G401.6 (cell line): ENCODE results near the gene ALG12.

Experiments
- FAIRE-seq: peaks from 2 replicates; lab custom pipeline; 2012; peaks lifted over from hg19 to GRCh38; lab: Jason Lieb, UNC

Gene ALG12

DNA sequence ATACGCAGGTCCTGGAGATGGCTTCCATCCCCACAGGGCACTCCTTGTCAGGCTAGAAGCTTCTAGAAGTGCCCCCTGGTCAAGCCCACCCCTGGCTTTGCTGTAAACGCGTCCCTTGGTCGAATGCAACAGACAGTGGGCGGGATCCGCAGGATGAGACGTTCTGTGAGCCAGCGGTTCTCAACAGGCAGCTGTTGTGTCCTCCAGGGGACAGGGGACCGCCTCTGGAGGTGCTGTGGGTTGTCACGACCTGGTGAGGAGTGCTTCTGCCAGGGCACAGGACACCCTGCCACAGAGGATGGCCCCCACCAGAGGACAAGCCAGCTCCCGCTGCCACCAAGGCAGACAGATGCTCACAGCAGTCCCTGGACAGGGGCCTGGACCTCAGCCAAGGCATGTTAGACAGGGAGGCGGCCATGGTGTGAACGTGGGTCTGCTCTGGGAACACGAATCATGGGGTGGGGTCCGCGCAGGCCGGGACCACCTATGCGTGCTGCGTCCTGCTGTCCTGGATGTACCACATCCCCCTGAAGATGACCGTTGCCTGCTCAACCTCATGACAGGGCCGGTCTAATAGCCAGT, 11.8 kb upstream of the ALG12 start:
- no peak for FAIRE-seq

DNA sequence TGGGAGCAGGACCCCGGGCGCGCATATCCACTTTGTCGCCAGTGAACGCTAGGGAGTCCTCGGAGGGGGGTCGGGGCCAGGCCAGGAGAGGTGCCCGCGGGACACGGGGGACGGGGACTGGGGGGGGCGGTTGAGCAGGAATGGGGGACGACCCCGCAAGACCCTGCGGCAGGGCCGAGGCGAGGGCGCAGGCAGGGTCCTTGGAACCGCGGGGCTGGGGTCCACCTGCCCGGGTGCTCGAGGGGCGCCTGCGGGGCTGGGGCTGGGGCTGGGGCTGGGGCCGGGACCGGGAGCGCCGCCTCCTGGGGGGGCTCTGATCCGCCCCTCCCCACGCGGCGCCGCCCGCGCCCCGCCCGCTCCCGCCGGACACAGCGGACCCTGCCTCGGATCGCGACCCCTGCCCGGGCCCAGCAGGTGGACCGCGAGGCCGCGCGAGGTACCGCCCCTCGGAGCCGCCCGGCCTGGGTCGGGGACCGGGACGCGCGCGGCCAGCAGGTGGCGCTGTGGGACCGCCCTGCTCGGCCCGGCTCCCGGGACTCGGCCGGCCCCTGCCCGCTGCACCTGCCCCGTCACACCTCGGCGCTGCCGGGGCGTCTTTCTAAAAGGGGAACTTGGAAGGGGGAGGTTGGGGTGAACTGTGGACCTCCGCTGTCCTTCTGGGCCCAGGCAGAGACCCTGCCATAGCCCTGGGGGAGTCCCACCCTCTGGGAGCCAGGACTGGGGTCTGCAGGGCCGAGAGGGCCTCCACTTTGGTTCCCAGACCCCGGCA, 11.2 kb upstream of the ALG12 start:
- FAIRE-seq: no peak

DNA sequence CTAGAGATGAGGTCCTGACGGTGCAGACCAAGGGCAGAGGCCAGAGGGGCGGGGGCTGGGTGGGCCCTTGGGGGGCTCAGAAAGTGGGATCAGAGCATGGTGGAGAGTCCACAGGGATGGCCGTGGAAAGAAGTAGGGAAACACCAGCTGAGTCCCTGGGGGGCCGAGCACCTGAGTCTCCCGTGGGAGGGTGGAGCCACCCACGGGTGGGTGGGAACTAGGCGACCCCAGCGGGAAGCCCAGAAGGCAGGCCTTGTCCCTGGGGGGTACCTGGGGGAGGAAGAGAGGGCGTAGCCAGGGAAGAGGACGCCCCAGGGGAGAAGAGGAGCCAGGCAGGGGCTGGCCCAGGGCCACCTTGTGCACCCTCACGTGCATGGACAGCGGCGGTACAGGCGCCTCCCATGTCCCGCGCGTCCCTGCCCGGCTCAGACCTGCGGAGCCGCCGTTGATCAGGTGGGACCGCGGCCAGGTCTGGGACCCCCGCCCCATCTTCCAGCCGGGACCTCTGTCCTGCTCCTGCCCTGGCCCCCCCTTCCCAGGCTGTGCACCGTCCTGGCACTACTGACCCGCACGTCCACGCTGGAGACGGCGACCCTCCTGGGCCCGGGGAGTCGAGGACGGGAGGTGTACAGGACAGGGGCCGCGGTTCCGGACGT, 10.4 kb upstream of the ALG12 start:
- no peak for FAIRE-seq

DNA sequence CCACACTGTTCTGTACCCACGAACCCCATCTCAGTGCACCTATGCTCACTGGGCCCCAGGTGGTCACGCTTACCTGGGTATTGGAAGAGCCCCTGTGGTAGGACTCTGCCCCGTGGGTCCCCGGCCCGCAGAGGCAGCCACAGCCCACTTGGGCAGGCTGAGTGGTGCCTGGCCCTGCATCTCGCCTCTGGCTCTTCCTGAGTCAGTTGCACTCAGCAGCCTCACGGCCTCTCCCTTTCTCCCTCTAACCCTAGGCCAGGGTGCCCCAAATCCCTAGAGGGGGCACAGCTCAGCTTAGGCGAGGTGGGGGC, 9.9 kb upstream of the ALG12 start:
- FAIRE-seq: no peak

DNA sequence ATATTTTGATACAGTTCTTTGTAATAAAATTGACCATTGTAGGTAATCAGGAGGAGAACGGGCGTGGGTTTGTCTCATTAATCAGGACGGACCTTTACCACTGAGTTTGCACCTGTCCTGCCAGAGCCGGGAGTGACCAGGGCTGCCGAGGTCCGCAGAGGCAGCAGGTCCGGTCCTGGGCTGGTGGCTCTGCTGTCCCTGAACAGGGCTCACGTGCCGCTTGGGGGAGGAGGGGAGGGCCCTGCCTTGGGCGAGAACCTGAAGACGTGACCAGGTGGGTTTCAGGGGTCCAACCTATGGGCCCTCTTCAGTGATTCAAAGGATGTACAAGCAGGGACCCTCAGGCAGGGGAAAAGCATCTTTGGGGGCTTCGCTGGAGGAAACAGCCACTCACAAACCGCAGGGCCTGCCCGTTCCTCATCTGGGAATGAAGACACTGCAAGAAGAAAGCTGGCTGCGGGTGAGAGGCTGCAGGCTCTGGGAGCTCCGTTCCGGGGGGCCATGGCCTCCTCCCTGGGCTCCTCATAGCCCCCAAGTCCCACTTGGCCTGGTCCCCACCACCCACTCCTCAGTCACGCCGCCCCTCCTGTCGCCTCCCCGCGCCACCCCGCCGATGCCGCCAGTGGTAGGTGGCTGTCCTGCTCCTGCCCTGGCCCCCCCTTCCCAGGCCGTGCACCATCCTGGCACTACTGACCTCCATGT, 9.4 kb upstream of the ALG12 start:
- no peak for FAIRE-seq

DNA sequence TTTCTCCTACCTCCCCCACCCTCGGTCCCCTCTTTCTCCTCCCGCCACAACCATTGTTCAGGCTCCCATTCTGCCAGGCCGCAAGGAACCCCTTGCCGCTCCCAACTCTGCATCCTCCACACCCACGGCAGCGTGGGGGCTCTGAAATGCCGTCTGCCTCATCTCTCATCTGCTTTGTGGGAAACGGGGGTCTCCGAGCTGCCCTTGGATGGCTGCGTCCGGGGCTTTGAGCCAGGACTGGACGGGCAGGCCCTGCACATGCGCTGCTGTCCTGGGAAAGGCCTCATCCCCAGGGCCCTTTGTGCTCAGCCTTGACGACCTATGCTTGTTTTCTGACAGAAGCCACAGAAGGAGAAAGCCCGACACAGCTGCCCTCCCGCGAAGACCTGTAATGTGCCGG, 8.7 kb upstream of the ALG12 start:
- FAIRE-seq: no peak

DNA sequence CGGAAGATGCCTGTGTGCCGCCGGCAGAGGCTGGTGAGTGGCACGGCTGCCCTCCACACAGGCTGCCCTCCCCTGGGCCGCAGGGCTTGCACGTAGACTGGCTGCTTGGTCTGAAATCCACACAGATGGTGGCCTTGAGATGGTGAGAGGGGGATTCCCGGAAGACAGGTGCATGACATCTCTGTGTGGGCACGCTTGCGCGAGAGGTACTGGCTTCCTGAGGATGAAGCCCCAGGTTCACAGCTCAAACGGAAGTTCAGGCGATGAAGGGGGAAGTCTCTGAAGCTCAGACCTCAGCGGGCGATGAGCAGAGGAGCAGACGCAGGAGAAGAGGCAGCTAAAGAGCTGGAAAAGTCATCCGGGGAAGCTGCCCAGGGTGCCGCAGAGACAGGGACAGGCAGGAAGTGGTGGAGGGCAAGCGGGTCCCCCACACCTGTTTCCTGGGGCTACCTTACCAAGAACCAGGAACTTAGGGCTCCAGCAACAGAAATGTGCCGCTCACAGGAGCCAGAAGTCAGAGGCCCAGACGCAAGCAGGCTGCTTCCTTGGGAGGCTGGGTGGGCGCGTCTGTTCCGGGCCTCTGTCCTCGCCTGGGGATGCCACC, 7.4 kb upstream of the ALG12 start:
- no peak for FAIRE-seq

DNA sequence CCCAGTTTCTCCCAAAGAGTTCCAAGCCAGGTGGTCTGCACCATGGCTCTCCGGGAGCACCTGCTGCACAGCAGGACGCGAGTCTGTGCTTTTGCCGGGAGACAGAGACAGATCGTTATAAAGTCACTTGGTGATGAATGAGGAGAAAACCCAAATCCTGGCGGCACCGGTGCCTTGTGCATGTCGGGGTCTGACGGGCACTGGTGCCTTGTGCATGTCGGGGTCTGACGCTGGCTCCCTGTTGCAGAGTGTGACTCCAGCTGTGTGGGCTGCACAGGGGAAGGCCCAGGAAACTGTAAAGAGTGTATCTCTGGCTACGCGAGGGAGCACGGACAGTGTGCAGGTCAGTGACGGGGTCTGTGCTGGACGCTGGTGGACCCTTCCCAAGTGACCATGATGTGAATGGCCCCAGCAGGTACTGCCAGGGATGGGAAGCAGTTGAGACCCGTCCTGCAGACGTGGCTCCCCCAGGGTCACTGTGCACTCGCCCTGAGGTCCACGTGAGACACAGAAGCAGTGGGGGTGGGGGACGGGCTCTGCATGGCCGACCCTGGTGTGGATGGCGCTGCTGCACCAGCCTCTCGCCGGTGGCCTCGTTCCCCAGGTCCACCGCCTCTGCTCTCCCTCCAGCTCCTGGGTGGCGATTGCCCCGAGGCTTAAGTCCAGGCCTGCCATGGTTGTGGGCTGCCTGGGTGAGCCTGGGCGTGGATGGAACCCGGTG, 6.0 kb upstream of the ALG12 start:
- FAIRE-seq: no peak

DNA sequence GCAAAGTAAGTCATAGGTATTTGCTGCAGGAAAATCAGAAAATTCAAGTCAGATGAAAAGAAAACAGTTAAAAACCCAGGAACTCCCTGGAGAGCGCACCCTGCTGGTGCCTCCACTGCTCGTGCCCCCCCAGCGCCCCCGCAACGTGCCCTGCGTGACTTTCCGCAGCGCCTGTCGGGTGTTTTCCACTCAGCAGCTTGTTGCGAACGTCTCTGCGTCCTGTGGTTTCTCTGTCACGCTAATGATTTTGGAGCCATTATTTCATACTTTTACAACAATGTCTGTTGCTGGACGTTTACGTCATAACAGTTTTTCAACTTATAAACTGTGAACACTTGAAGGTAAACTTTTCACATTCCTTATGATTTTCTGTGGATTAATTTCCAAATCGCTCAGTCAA, 5.2 kb upstream of the ALG12 start:
- no peak for FAIRE-seq

DNA sequence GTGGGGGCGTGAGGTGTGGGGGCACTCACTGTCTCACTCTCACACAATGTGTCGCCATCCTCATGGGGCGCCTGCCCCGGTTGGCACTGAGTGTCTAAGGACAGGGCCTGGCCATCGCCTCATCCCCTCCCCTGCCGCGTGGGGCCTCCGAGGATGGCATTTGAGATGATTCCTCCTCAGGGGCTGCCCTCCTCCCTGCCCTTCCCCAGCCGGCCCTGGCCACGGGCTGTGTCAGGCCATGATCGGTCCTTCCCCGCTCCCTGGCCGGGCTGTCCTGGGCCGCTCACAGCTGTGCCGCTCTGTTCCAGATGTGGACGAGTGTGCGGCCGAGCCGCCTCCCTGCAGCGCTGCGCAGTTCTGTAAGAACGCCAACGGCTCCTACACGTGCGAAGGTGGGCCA, 4.7 kb upstream of the ALG12 start:
- FAIRE-seq: no peak

DNA sequence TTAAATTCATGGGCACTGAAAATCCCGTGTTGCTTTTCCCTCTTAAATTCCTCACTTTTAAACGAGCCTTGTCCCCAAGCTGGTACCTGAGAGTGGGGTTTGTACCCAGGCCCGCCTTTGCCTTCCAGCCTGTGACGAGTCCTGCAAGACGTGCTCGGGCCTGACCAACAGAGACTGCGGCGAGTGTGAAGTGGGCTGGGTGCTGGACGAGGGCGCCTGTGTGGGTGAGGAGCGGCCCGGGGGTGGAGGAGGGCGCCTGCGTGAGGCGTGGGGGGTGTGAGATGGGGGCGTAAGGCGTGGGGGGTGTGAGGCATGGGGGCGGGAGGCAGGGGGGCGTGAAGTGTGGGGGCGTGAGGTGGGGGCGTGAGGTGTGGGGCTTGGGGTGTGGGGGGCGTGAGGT, 4.2 kb upstream of the ALG12 start:
- FAIRE-seq: no peak

DNA sequence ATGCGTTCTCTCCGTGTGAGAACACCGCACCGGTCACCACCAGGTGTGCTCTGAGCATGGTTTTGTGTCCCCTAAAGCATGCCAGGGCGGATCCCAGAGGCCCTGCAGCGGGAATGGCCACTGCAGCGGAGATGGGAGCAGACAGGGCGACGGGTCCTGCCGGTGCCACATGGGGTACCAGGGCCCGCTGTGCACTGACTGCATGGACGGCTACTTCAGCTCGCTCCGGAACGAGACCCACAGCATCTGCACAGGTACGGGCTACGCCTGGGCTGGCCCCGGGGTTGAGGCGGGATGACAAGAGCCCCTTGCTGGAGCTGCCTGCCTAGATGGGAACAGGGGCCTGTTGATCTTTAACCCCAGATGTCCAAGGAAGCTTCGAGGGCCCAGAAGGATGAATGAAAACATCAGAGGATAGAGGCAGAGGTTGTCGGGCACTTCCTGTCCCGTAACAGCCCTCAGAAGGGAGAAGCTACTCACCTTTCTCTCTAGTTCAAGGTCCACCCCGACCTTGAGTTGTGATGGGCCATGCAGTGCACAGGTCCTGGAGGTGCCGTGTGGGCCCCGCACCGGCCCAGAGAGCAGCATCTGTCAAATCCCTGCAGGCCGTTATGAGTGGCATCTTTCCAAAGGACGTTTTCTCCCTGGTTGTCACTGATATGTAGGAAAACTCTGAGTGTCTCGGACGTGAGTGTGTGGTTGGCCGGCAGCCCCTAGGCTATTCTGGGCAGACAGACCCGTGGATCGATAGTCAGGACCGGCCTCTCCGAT, 3.5 kb upstream of the ALG12 start:
- no peak for FAIRE-seq

DNA sequence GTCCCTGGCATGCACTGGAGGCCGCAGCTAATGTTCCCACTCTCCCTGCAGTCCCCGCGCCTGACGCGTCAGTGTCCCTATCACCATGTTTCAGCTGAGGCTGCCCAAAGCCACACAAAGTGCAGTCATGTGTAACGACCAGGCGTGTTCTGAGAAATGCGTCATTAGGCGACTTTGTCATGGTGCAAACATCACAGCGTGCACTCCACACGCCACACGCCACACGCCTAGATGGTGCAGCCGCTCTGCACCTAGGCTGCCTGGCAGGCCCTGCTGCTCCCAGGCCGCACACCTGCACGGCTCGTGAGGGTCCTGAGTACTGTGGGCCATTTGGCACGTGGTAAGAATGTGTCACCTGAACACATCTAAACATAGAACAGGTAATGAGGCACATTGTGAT, 2.6 kb upstream of the ALG12 start:
- FAIRE-seq: no peak

DNA sequence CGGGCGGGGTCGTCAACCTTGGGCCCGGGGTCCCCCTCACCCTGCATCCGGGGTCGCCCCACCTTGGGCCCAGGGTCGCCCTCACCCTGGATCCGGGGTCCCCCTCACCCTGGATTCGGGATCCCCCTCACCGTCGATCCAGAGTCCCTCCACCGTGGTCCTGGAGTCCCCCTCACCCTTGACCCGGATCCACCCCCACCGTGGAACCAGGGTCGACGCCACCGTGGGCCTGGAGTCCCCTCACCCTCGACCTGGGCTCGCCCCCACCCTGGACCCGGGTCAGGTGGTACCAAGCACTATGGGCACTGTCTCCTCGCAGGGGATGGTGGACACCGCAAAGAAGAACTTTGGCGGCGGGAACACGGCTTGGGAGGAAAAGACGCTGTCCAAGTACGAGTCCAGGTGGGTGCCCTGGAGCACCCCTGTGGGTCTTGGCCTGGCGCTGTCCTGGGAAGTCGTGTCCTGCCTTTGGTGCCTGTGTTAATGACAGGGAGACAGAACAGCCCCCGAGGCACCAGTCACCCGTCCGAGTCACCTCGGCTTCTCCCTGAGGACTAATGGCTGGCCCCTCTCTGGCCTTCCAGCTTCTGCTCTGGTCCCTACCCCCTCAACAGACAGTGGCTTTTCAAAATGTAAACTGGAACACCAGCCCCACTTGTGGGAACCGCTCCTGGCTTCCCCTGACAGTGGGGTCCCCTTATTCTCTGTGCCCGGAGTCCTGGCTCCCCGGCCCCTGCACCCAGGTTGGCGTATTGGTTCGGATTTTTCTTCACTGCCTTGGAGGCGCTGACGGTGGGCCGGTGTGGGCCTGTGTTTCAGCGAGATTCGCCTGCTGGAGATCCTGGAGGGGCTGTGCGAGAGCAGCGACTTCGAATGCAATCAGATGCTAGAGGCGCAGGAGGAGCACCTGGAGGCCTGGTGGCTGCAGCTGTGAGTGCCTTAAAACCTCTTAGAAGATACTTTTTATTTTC, 958 bp upstream of the ALG12 start:
- no peak for FAIRE-seq

DNA sequence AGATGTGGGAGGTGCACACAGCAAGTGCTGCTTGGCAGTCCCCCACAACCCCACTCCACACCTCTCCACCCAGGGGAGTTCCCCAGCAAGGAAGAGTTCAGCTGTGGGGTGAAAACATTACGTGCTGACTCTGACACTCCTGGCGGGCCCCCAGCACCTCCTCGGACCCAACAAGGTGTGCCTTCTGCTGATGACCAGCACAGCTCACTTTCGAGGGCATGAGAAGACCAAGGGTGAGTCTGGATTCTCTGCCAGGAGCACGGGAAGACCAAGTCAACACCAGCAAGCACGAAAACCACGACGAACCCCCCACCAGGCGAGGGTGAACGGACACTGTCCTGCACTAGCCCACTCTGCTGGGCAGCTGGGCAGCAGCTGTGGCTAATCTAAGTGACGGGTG, 1.4 kb downstream of the ALG12 start:
- FAIRE-seq: no peak

DNA sequence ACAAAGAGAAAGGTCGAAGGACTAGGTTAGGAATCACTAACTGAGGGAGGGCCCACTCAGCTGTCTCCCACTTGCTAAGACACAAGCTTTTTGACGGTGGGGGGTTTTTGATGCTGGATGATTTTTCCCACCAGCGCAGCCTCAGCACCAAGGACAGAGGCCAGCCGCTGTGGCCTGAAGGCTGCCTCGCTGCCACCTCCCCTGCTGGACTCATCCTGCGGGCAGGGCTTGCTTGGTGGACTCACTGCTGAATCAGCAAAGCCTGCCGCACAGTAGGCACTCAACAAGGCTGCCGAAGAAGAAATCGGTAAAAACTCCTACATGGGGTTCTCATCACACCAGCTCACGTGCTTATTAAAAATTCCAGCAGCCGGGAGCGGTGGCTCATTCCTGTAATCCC, 2.6 kb downstream of the ALG12 start:
- FAIRE-seq: no peak

DNA sequence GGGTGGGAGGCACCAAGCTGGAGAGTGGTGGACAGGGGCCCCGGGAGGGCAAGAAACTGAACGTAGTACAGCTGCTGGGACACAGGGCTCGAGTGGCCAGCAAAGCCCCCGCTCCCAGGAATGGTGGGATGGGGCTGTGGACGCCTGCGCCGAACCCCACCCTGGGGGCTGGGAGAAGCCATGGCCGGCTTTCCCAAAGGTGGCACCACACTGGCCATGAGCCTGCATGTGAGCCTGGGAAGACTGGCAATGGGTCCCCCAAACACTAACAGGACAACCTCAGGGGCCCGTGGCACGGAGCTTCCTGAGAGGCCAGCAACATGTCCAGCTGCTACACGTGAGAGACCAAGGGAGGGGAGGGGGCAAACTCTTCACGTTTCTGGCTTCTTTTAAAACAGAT, 4.0 kb downstream of the ALG12 start:
- FAIRE-seq: no peak

DNA sequence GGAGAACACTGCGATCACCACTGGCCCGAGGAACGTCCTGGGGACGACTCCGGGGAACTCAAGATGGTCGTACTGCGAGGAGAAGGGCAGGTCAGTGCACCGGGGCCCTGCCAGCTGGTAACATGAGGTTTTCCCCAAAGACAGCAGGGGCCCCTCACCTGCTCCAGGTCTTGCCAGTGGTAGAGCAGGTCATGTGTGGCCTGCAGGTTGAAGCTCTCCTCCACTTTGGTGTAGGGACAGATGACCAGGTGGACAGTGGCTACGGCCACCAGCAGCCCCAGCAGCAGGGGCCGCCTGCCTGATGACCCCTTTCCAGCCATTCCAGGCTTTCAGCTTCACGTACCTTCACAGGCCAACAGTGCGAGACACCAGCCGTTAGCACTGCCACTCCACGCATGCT, 4.8 kb downstream of the ALG12 start:
- FAIRE-seq: no peak

DNA sequence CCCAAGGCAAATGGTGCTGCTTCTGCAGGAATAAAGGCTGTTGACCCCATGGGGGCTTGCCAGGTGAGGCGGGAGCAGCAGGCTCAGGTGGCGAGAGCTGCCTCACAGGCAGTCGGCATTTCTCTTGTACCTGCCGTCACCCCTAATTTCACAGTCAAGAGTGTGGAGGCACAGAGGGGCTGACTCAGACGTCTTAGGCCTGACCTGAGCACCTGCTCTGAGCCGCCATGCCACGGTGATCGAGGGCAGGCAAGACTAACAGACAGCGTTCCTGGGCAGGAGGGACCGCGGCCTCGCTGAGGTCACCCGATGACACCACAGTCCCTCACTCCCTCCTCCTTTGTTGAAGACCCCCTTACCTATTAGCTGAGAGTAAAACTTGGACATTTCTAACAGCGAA, 5.2 kb downstream of the ALG12 start:
- no peak for FAIRE-seq

DNA sequence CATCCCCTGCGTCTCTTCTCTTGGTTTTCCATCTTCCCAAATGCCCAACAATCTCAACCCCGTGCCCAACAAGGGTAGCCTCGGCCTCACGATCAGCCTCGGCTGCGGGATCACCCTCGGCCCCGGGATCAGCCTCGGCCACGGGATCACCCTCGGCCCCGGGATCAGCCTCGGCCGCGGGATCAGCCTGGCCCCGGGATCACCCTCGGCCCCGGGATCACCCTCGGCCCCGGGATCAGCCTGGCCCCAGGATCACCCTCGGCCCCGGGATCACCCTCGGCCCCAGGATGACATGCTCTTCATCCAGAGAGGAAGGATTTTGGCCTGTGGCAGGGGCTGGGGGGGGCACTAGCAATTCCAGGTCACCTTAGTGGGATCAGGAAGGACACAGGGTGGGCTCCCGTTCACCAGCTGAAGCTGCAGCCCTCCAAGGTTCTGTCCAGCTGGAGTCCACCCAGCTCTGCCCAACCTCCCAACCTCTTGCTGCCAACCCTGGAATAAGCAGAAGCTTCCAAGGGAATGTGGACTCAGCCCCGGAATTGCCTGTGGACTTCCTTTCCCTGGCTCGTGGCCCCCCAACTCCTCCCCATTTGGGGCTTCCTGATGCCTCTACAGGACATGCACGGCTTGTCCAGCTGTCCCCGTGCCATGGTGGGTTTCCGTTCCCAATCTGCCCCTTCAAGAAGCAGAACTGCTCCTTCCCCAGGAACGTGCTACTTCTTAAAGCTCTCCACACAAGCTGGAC, 6.2 kb downstream of the ALG12 start:
- FAIRE-seq: no peak
